ENCODE results near the gene DOP1B. TPM values are rescaled to one million over a fixed set of nuclear protein-coding genes. Genes with fewer than 3 reads are reported as not detected.

Gene DOP1B
- total RNA-seq, 4 donors from 2014 or later: 6.9 to 17.7 (median 15.1) TPM

DNA sequence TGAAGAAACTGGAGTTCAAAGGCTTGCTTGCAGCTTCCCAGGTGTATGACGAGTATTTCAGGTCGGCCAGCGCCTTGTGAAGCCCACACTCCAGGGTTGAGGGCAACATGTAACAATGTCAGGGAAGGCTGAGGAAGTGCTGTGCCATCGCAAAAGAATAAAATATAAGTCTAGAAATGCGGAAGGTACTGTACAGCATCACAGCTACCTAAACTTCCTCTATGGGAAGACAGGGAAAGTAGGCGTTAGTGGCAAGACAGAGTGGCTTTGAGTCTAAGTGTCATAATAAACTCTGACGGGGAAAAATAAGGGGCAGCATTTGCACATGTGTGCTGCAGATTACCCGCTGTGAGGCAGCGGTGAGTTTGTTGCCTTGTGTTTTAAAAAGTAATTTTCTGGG is 28.9 kb downstream of the DOP1B start:
- ATAC-seq (ENCODE audit: low FRiP score) (no peak), DNase-seq (ENCODE audit: low spot score) (no peak)

DNA sequence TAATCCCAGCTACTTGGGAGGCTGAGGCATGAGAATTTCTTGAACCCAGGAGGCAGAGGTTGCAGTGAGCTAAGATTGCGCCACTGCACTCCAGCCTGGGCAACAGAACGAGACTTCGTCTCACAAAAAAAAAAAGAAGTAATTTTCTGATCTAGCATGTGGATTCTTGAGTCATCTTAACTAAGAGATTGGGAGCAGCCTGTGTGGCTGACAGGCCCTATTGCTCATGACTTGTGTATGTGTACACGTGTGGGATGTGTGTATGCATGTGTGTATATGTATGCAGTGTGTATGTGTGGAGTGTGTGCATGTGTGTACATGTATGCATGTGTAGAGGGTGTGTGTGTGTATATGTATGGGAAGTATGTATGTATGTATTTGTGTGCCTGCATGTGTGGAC is 29.5 kb downstream of the DOP1B start:
- ATAC-seq (ENCODE audit: low FRiP score) (no peak), DNase-seq (ENCODE audit: low spot score) (no peak)
- TF ChIP-seq, protein P1, sequence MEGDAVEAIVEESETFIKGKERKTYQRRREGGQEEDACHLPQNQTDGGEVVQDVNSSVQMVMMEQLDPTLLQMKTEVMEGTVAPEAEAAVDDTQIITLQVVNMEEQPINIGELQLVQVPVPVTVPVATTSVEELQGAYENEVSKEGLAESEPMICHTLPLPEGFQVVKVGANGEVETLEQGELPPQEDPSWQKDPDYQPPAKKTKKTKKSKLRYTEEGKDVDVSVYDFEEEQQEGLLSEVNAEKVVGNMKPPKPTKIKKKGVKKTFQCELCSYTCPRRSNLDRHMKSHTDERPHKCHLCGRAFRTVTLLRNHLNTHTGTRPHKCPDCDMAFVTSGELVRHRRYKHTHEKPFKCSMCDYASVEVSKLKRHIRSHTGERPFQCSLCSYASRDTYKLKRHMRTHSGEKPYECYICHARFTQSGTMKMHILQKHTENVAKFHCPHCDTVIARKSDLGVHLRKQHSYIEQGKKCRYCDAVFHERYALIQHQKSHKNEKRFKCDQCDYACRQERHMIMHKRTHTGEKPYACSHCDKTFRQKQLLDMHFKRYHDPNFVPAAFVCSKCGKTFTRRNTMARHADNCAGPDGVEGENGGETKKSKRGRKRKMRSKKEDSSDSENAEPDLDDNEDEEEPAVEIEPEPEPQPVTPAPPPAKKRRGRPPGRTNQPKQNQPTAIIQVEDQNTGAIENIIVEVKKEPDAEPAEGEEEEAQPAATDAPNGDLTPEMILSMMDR (IDR thresholded peaks at IDR 0.05): no peak

More for the DNA sequence above, 28.9 kb downstream of the DOP1B start:
- TF ChIP-seq, protein P1 (IDR thresholded peaks at IDR 0.05): no peak

DNA sequence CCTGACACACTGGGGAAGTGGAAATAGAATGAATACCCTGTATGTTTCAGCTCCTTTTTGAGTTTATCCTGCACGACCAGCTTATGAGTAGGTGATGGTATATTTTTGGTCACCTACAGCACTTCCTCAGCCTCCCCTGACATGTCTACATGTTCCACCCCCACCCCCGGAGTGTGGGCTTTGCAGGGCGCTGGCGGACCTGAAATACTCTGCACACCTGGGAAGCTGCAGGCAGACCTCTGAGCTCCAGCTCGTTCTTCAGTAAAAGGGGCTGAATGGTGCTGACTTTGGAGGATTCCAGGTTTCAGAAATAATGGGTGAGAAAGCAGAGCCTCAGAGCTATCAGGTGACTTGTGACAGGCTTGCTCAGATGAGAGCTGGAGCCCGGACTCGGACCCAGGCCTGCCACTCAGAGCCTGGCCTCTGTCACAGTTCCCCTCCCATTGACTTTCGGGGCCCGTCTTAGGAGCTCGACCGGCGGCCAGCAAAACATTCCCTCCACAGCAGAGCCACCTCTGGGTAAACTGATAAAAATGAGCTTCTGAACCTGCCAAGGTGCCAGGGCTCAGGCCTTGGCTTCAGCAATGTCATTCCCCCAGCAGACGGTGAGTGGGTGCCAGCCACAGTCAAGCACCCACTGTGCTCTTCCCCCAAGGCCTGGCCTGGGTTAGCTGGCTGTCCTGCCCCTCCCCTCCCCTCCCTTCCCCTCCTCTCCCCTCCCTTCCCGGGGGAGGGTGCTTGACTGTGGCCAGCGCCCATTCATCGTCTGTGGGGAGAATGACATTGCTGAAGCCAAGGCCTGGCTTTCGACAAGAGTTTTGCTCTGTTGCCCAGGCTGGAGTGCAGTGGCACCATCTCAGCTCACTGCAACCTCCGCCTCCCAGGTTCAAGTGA is 30.1 kb downstream of the DOP1B start:
- DNase-seq (ENCODE audit: low spot score): no peak
- no peak for ATAC-seq (ENCODE audit: low FRiP score)
- TF ChIP-seq, protein P1 (IDR thresholded peaks at IDR 0.05): no peak

DNA sequence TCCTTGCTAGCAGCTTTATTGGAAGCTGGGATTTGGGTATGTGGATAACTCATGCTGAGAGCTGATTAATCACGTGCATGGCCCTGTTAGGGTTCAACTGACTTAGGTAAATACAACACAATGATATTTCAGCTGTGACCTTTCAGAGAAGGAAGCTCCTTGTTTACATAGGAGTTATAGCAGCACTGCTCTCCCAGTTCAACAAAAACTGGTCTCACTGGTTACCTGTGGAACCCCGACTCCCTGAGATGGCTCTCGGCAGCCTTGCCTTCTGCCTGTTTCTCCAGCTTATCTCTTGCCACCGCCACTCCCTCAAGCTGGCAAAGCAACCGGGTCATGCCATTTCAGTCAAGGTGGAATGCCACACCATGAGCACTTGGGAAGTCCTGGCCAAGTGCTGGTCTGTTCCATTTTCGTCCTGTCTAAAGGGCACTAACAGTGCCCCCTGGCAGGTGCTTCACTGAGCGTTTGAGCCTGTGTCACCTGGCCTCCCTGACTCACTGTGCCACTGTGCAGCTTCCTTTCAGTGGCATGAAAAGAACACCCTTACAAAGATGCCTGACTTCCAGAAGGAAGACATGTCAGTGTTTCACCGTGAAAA is 31.6 kb downstream of the DOP1B start:
- ATAC-seq (ENCODE audit: low FRiP score): no peak
- TF ChIP-seq, protein P1 (IDR thresholded peaks at IDR 0.05): no peak
- DNase-seq (ENCODE audit: low spot score): no peak

DNA sequence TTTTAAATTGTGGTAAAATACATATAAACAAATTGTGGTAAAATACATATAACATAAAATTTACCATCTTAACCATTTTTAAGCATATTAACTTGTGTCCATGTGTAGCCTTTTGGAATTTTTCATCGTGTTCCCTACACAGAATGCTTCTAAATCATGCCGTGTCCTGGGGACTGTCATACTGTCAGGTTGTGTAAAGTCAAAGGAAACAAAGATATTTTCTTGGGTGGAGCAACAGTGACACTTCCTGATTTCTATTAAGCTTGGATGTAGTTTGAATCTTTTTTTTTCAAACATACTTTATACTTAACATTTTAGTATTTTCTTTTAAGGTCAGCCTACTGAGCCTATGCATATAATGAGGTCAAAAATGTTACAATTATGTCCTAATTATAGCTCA is 32.3 kb downstream of the DOP1B start:
- DNase-seq (ENCODE audit: low spot score) (no peak), ATAC-seq (ENCODE audit: low FRiP score) (no peak)
- TF ChIP-seq, protein P1 (IDR thresholded peaks at IDR 0.05): no peak

DNA sequence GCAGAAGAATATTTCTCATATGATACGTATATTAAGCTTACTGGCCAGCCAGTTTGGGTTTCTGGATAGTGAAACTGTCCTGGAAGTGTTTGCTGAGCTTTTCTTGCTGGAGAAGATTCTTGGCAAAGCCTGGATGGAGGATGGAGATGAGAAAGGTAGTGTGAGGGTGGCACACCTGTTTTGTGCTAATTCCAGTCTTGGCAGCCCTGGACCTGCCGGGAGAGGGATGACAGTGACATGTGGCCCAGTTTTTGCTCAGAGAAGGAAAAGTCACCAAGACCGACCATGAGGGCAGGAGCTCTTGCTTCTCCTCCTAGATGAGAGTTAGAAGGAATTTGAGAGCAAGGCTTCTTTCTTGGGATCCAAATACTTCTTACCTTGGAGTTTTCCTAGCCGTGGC is 34.1 kb downstream of the DOP1B start:
- no peak for DNase-seq (ENCODE audit: low spot score)
- no peak for ATAC-seq (ENCODE audit: low FRiP score)
- TF ChIP-seq, protein P1 (IDR thresholded peaks at IDR 0.05): no peak
